ENCODE data around the gene CYTH1.

Gene CYTH1

GRCh38 chr17:78725448-78726021, 56.5 kb downstream of the CYTH1 start:
- H3K4me3 ChIP-seq = no peak overlapping the region
- peak overlapping the region in 2 of 21 experiments; percentile 32 to 37 for H3K27ac ChIP-seq

GRCh38 chr17:78724999-78725398, 57.1 kb downstream of the CYTH1 start:
- Histone ChIP-seq H3K4me3 (no peak overlapping the region), H3K27ac (peak overlapping the region in 2 of 21 experiments; percentile 1 to 49)

- no peak overlapping the region for H3K4me3 ChIP-seq
- peak overlapping the region in 3 of 21 experiments; percentile 1 to 49 (median 22) for H3K27ac ChIP-seq
Observed at GRCh38 chr17:78724544-78724943, 57.5 kb downstream of the CYTH1 start.

GRCh38 chr17:78723957-78724356, 58.1 kb downstream of the CYTH1 start:
- Histone ChIP-seq H3K4me3 (no peak overlapping the region), H3K27ac (no peak overlapping the region)

GRCh38 chr17:78723001-78723796, 58.9 kb downstream of the CYTH1 start:
- H3K27ac ChIP-seq = peak overlapping the region in 5 of 21 experiments; percentile 10 to 59 (median 28)
- peak overlapping the region in 1 of 7 experiments; percentile 23 for H3K4me3 ChIP-seq

- peak overlapping the region in 6 of 21 experiments; percentile 10 to 59 (median 20) for H3K27ac ChIP-seq
- no peak overlapping the region for H3K4me3 ChIP-seq
Observed at GRCh38 chr17:78722246-78722761, 59.8 kb downstream of the CYTH1 start.

- H3K27ac ChIP-seq = no peak overlapping the region
- H3K4me3 ChIP-seq = no peak overlapping the region
Observed at GRCh38 chr17:78719630-78720298, 62.3 kb downstream of the CYTH1 start.

GRCh38 chr17:78718575-78719208, 63.4 kb downstream of the CYTH1 start:
- Histone ChIP-seq H3K4me3 (no peak overlapping the region), H3K27ac (peak overlapping the region in 1 of 21 experiments; percentile 18)

- Histone ChIP-seq H3K4me3 (peak overlapping the region; percentile 2 to 34 (median 19)), H3K27ac (peak overlapping the region in 13 of 21 experiments; percentile 0 to 73 (median 52))
Observed at GRCh38 chr17:78717431-78717980, 64.6 kb downstream of the CYTH1 start.

- peak overlapping the region; percentile 2 to 34 (median 19) for H3K4me3 ChIP-seq
- peak overlapping the region in 13 of 21 experiments; percentile 0 to 73 (median 52) for H3K27ac ChIP-seq
Observed at GRCh38 chr17:78716814-78717393, 65.2 kb downstream of the CYTH1 start.

GRCh38 chr17:78716292-78716691, 65.8 kb downstream of the CYTH1 start:
- Histone ChIP-seq H3K27ac (peak overlapping the region in 7 of 21 experiments; percentile 5 to 73 (median 56)), H3K4me3 (no peak overlapping the region)

GRCh38 chr17:78715876-78716275, 66.2 kb downstream of the CYTH1 start:
- H3K27ac ChIP-seq = peak overlapping the region in 8 of 21 experiments; percentile 2 to 73 (median 29)
- H3K4me3 ChIP-seq = no peak overlapping the region

GRCh38 chr17:78715000-78715771, 66.9 kb downstream of the CYTH1 start:
- H3K27ac ChIP-seq = peak overlapping the region in 9 of 21 experiments; percentile 2 to 45 (median 27)
- no peak overlapping the region for H3K4me3 ChIP-seq

GRCh38 chr17:78714534-78714933, 67.5 kb downstream of the CYTH1 start:
- Histone ChIP-seq H3K4me3 (no peak overlapping the region), H3K27ac (peak overlapping the region in 2 of 21 experiments; percentile 6 to 27)

GRCh38 chr17:78712043-78712442, 70.0 kb downstream of the CYTH1 start:
- Histone ChIP-seq H3K4me3 (no peak overlapping the region), H3K27ac (no peak overlapping the region)

GRCh38 chr17:78710607-78711006, 71.5 kb downstream of the CYTH1 start:
- Histone ChIP-seq H3K4me3 (no peak overlapping the region), H3K27ac (no peak overlapping the region)

GRCh38 chr17:78709751-78710181, 72.3 kb downstream of the CYTH1 start:
- no peak overlapping the region for H3K4me3 ChIP-seq
- H3K27ac ChIP-seq = peak overlapping the region in 3 of 21 experiments; percentile 7 to 21 (median 8)

- H3K27ac ChIP-seq = peak overlapping the region in 3 of 21 experiments; percentile 7 to 21 (median 8)
- H3K4me3 ChIP-seq = no peak overlapping the region
Observed at GRCh38 chr17:78709119-78709681, 72.9 kb downstream of the CYTH1 start.

All from skin epidermis (tissue), 12 donors.